ENCODE measurements around the gene NLRP6. TPM values are rescaled to one million over a fixed set of nuclear protein-coding genes. Genes with fewer than 3 reads are reported as not detected.

NLRP6 gene
- polyA plus RNA-seq, 1 donor: not detected

GRCh38 chr11:293271-293851, 15.2 kb downstream of the NLRP6 start:
- no peak for DNase-seq (ENCODE audit: low read depth)

- DNase-seq (ENCODE audit: low read depth): no peak
Measured at GRCh38 chr11:293852-294661, 15.8 kb downstream of the NLRP6 start.

- no peak for DNase-seq (ENCODE audit: low read depth)
Measured at GRCh38 chr11:294780-295179, 16.6 kb downstream of the NLRP6 start.

GRCh38 chr11:295351-296170, 17.4 kb downstream of the NLRP6 start:
- DNase-seq (ENCODE audit: low read depth): no peak

GRCh38 chr11:296171-297050, 18.2 kb downstream of the NLRP6 start:
- DNase-seq (ENCODE audit: low read depth): no peak

GRCh38 chr11:297051-297585, 18.9 kb downstream of the NLRP6 start:
- no peak for DNase-seq (ENCODE audit: low read depth)

GRCh38 chr11:297586-298405, 19.6 kb downstream of the NLRP6 start:
- no peak for DNase-seq (ENCODE audit: low read depth)

- no peak for DNase-seq (ENCODE audit: low read depth)
Measured at GRCh38 chr11:298406-299065, 20.3 kb downstream of the NLRP6 start.

GRCh38 chr11:299081-299891, 21.1 kb downstream of the NLRP6 start, which contains the start of gene IFITM5:
Gene IFITM5, minus strand, starts transcription at chr11:299526. Its CDS starts 36 bp downstream, at chr11:299490.
- DNase-seq (ENCODE audit: low read depth): no peak

- no peak for DNase-seq (ENCODE audit: low read depth)
Measured at GRCh38 chr11:299951-300735, 21.9 kb downstream of the NLRP6 start.

GRCh38 chr11:303363-303762, 25.2 kb downstream of the NLRP6 start:
- no peak for DNase-seq (ENCODE audit: low read depth)

GRCh38 chr11:304061-304506, 25.9 kb downstream of the NLRP6 start:
- DNase-seq (ENCODE audit: low read depth): no peak

- DNase-seq (ENCODE audit: low read depth): peak; percentile 76
Measured at GRCh38 chr11:304915-305843, 27.0 kb downstream of the NLRP6 start.

GRCh38 chr11:305844-306211, 27.6 kb downstream of the NLRP6 start:
- DNase-seq (ENCODE audit: low read depth): no peak

GRCh38 chr11:306645-307371, 28.6 kb downstream of the NLRP6 start:
- no peak for DNase-seq (ENCODE audit: low read depth)

Data from forelimb muscle (tissue), 1 donor.